ENCODE measurements around the gene C10orf71.

GRCh38 chr10:49300140-49300974, 1.4 kb downstream of the C10orf71 start:
- no peak for TF ChIP-seq CTCF (IDR thresholded peaks at IDR 0.05)
- TF ChIP-seq POLR2A (IDR thresholded peaks at IDR 0.05), result no peak
- no peak for TF ChIP-seq POLR2AphosphoS5 (IDR thresholded peaks at IDR 0.05)
